NB4 (cell line): ENCODE data around the gene PIP4K2A.
A peak's percentile ranks its signal among the peaks of the same experiment; 100 is the strongest.
"Not testable (repeated sequence)": the region's sequence is repeated elsewhere in the genome, so short reads cannot be mapped to it uniquely, and the experiment has no call there.

Experiments
- DNase-seq: peaks from one replicate; pipeline ENCODE4 v3.0.0; 2010; ENCODE audit warnings: low read depth
- H3K4me3 ChIP-seq: one replicate; pipeline ENCODE4 v1.5.1; 2011; ENCODE audit warnings: mild to moderate bottlenecking, low read depth, low read length, moderate library complexity
- MAX ChIP-seq: IDR thresholded peaks from 2 replicates; pipeline ENCODE4 v1.6.1; 2011; ENCODE audit warnings: low read depth, low read length
- MYC ChIP-seq: IDR thresholded peaks from 2 replicates; pipeline ENCODE4 v1.6.1; 2011; ENCODE audit warnings: low read depth, low read length
- POLR2A ChIP-seq: IDR thresholded peaks from 2 replicates; pipeline ENCODE4 v1.6.1; 2011; ENCODE audit warnings: mild to moderate bottlenecking; ENCODE audit not compliant: insufficient read length; ENCODE audit errors: extremely low read depth
- TF ChIP-seq, protein P1 (sequence below): IDR thresholded peaks from one replicate; pipeline ENCODE4 v1.5.1; 2012; ENCODE audit warnings: low read depth, low read length

The PIP4K2A gene

DNA sequence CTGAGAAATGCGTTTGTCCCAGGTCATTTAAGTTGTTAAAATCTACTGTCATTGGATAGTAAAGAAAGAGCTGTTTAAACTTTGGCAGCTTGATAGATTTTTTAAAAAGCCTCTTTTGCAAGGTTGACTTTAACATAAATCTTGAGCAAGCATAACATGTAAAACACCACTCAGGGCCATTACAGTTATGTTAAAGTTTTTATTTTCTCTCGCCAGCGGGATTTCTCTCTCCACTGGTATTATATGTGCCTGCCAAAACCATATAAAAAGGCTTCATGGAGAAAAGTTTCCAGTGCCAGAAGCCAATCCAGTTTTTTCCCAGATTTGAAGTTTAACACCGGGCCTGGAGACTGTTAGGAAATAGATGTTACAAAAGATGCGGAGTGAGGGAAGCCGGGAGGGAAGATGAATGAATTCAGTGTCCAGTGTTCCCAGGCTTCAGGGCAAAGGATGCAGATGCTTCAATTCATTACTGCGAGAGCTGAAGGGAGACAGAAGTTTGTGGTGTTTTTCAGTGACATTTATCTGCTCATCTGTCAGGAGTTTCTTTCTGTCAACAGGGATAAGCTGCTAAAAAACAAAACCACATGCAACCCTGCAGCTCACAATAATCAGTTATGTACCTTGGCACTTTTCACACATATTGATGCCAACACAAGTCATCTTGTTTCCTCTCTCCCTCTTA is 213.6 kb downstream of the PIP4K2A start:
- H3K4me3 ChIP-seq, result no peak overlapping the region
- TF ChIP-seq MYC (no peak), MAX (no peak), POLR2A (no peak)
- TF ChIP-seq, protein P1, sequence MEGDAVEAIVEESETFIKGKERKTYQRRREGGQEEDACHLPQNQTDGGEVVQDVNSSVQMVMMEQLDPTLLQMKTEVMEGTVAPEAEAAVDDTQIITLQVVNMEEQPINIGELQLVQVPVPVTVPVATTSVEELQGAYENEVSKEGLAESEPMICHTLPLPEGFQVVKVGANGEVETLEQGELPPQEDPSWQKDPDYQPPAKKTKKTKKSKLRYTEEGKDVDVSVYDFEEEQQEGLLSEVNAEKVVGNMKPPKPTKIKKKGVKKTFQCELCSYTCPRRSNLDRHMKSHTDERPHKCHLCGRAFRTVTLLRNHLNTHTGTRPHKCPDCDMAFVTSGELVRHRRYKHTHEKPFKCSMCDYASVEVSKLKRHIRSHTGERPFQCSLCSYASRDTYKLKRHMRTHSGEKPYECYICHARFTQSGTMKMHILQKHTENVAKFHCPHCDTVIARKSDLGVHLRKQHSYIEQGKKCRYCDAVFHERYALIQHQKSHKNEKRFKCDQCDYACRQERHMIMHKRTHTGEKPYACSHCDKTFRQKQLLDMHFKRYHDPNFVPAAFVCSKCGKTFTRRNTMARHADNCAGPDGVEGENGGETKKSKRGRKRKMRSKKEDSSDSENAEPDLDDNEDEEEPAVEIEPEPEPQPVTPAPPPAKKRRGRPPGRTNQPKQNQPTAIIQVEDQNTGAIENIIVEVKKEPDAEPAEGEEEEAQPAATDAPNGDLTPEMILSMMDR, result no peak
- no peak for DNase-seq

DNA sequence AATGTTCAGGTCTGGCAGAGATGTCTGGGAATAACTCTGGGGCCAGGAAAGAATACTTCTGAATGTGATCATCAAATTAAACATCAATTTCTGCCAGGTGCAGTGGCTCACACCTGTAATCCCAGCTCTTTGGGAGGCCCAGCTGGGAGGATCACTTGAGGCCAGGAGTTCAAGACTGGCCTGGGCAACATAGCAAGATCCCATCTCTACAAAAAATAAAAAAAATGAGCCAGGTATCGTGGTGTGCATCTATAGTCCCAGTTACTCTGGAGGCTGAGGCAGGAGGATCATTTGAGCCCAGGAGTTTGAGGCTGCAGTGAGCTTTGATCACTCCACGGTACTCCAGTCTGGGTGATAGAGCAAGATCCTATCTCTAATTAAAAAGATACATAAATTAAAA is 214.4 kb downstream of the PIP4K2A start:
- not testable (repeated sequence) for DNase-seq, H3K4me3 ChIP-seq

GRCh38 chr10:22495396-22495795 is 219.0 kb downstream of the PIP4K2A start:
- no peak for DNase-seq
- no peak overlapping the region for H3K4me3 ChIP-seq
- TF ChIP-seq, protein P1, result no peak
- TF ChIP-seq MAX (no peak), MYC (no peak), POLR2A (no peak)

GRCh38 chr10:22494007-22494406 is 220.4 kb downstream of the PIP4K2A start:
- TF ChIP-seq MAX (no peak), MYC (no peak), POLR2A (no peak)
- TF ChIP-seq, protein P1, result no peak
- no peak for DNase-seq
- no peak overlapping the region for H3K4me3 ChIP-seq

GRCh38 chr10:22491931-22492615 is 222.3 kb downstream of the PIP4K2A start:
- no peak overlapping the region for H3K4me3 ChIP-seq
- peak; percentile 67 for DNase-seq
- TF ChIP-seq, protein P1, result no peak
- no peak for TF ChIP-seq POLR2A
- no peak for TF ChIP-seq MAX
- TF ChIP-seq MYC, result no peak

DNA sequence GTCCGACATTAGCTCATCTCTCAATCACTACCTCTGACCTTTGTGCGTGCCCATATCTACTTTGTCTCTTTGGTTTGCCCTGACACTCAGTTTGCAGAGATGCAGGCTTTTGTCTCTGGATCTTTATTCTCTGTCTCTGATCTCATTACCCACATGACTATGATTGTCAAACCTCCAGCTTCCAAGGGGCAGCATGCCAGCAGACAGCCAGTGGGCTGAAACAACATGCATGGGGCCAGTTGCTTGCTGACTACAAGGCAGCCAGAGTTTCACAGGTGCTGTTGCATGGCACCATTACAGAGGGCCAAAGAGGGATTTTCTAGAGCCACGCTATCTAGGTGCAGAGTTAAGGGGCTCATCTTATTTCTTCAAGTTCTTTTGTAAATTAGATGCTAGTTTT is 222.9 kb downstream of the PIP4K2A start:
- TF ChIP-seq MAX, result no peak
- TF ChIP-seq POLR2A, result no peak
- TF ChIP-seq MYC, result no peak
- TF ChIP-seq, protein P1, result no peak
- no peak overlapping the region for H3K4me3 ChIP-seq
- DNase-seq, result no peak
